ENCODE measurements around the gene LMX1A.

The LMX1A gene

DNA sequence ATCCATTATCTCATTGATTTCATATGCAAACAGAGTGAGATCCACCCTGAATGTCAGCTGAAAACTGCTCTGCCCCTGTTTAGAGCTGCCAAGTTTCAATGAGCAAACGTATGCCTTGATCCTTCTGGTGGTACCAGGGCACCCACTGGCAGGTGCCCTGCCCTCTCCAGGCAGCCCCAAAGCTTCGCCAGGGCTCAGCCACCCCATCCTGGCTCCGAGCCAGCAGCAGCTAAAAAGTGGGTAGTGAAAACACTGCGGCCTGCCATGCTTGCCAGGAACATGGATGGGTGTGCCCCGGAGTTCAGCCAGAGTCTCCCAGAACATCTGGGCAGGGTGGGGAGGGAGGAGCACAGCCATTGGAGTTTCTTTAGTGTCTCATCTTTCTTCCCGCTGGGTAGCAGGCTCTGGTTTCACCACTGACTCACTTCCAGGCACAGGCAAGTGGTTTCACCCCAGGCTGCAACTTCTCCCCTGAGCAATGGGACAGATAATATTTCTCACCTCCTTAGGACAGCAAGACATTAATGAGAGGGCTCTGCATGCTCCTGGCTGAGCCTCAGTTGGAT, 8.1 kb upstream of the LMX1A start:
- TF ChIP-seq POLR2A (IDR thresholded peaks at IDR 0.05; ENCODE audit: extremely low read depth, insufficient read length) (no peak), MYC (IDR thresholded peaks at IDR 0.05; ENCODE audit: low read depth, low read length) (no peak)
- TF ChIP-seq, protein P1, sequence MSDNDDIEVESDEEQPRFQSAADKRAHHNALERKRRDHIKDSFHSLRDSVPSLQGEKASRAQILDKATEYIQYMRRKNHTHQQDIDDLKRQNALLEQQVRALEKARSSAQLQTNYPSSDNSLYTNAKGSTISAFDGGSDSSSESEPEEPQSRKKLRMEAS (IDR thresholded peaks at IDR 0.05; ENCODE audit: low read depth, low read length), result no peak
- TF ChIP-seq, protein P2, sequence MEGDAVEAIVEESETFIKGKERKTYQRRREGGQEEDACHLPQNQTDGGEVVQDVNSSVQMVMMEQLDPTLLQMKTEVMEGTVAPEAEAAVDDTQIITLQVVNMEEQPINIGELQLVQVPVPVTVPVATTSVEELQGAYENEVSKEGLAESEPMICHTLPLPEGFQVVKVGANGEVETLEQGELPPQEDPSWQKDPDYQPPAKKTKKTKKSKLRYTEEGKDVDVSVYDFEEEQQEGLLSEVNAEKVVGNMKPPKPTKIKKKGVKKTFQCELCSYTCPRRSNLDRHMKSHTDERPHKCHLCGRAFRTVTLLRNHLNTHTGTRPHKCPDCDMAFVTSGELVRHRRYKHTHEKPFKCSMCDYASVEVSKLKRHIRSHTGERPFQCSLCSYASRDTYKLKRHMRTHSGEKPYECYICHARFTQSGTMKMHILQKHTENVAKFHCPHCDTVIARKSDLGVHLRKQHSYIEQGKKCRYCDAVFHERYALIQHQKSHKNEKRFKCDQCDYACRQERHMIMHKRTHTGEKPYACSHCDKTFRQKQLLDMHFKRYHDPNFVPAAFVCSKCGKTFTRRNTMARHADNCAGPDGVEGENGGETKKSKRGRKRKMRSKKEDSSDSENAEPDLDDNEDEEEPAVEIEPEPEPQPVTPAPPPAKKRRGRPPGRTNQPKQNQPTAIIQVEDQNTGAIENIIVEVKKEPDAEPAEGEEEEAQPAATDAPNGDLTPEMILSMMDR (IDR thresholded peaks at IDR 0.05; ENCODE audit: low read depth, low read length), result no peak
- H3K4me3 ChIP-seq (ENCODE audit: low read depth, low read length), result no peak overlapping the region
- DNase-seq (ENCODE audit: low read depth), result no peak

DNA sequence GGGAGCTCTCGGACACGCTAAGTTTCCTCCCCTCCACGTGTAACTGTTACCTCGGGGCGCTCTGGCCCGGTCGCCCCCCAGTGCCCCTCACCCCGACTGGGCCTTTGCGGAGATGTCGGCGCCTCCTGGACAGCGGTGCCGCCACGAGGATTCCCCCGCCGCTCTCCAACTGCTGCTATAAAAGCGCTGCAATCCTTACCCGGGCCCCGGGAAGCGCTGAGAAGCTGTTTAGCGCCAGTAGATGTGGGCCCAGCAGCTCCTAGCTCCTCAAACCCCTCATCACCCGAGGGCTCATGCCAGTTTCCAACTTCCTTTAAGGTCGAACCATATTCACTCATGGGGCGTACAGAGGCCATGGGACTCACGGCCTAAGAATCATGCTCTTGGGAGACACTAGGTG, 361 bp upstream of the LMX1A start:
- TF ChIP-seq, protein P2 (IDR thresholded peaks at IDR 0.05; ENCODE audit: low read depth, low read length), result no peak
- TF ChIP-seq POLR2A (IDR thresholded peaks at IDR 0.05; ENCODE audit: extremely low read depth, insufficient read length), result no peak
- DNase-seq (ENCODE audit: low read depth), result no peak
- no peak overlapping the region for H3K4me3 ChIP-seq (ENCODE audit: low read depth, low read length)

DNA sequence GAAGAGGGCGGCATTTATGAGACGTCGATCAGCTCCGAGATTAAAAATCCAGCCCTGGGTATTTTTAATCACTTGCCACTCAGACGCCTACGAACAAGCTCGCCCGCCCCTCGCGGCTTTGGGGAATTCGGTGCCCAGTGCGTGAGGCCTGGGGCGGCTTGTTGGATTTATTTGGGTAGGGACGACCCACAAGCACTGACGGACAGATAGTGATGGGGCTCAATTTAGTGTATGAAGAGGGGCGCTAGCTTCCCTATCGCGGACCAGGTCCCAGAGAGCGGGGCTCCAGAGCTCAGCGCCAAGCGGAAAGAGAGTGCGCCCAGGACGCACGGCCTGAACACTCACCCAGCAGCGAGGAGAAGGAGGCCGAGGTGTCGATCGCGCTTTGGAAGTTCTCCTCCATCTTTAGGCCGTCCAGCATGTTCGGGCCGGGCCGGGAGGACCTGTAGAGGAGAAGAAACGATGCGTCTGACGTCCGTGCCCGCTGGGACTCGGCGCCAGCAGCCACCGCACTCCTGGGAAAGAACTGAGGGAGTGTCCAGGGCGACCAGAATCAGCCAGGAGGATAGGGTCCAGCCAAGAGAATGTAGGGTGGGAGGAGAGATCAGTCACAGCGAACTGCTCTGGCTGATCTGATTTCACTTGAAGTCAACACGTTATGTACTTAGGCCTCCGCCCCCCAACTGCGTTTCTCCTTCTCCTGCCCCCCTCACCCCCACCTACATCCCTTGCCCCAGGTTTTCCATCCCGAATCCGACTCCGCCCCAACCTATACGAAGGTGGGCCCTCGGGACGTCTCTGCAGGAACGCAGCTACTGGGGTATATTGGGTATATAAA, 1.2 kb downstream of the LMX1A start:
- no peak for DNase-seq (ENCODE audit: low read depth)
- TF ChIP-seq, protein P2 (IDR thresholded peaks at IDR 0.05; ENCODE audit: low read depth, low read length), result no peak
- TF ChIP-seq MYC (IDR thresholded peaks at IDR 0.05; ENCODE audit: low read depth, low read length), result no peak
- TF ChIP-seq, protein P1 (IDR thresholded peaks at IDR 0.05; ENCODE audit: low read depth, low read length), result no peak
- TF ChIP-seq POLR2A (IDR thresholded peaks at IDR 0.05; ENCODE audit: extremely low read depth, insufficient read length), result no peak
- H3K4me3 ChIP-seq (ENCODE audit: low read depth, low read length), result no peak overlapping the region

DNA sequence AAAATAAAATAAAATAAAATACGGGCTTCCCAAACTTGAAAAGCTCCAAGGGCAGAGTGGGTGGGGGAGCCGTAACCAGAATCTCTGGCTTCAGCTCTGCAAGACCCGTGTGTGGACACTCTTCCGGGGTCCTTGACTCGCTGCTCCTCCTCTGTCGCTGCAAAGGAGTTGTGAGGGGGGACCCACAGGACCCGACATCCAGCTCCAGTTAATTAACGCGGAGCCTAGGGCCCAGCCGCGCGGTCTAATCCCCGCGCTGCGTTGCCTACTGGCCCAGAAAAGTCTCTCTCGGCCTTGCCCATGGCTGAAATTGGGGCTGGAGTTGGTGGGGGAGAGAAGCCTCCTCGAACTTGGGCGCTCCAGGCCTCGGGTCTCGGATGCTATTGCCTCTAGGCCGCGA, 1.8 kb downstream of the LMX1A start:
- H3K4me3 ChIP-seq (ENCODE audit: low read depth, low read length), result no peak overlapping the region
- TF ChIP-seq POLR2A (IDR thresholded peaks at IDR 0.05; ENCODE audit: extremely low read depth, insufficient read length), result no peak
- TF ChIP-seq, protein P1 (IDR thresholded peaks at IDR 0.05; ENCODE audit: low read depth, low read length), result no peak
- no peak for TF ChIP-seq MYC (IDR thresholded peaks at IDR 0.05; ENCODE audit: low read depth, low read length)
- TF ChIP-seq, protein P2 (IDR thresholded peaks at IDR 0.05; ENCODE audit: low read depth, low read length), result no peak
- no peak for DNase-seq (ENCODE audit: low read depth)

DNA sequence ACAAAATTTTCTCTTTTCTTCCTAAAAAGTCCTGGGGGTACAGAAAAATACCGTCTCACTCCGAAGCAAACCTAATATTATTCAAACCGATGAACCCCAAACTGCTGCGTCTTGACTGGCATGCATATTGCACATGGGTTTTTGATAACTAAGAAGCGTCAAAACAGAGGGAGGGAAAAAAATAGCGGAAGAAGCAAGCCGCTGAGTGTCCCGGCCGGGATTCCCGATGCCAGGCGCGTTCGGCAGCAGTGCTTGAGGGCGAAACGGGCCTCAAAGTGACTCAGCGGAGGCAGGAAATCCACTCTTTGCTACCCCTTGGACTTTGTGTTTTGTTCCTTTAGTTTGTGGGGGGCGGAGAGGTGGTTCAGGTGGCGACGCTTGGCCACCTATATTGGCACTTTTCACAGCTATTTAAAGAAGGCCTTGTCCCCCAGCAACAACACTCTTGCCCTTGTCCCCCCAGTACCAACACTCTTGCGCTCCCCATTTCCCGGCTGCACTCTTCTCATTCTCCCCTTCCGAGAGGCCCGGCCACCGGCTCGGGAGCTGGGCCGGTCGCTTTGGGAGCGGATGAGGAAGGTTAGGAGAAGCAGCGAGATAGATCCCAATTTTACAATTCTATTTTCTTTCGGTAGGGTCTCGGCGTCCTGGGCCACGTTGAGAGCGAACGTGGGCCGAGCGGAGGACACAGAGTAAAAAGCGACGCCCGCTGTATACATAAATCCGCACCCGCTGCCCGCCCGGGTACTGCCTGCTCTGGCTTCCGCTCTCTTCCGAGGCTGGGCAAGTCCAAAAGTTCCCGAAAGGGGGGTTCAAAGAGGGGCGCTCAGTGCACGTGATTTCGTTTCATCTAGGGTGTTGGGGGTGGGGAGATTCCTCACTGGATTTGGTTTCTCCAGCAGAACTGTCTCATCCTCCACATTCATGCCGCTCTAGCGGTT, 2.5 kb downstream of the LMX1A start:
- DNase-seq (ENCODE audit: low read depth), result no peak
- no peak overlapping the region for H3K4me3 ChIP-seq (ENCODE audit: low read depth, low read length)
- no peak for TF ChIP-seq MYC (IDR thresholded peaks at IDR 0.05; ENCODE audit: low read depth, low read length)
- no peak for TF ChIP-seq POLR2A (IDR thresholded peaks at IDR 0.05; ENCODE audit: extremely low read depth, insufficient read length)
- TF ChIP-seq, protein P1 (IDR thresholded peaks at IDR 0.05; ENCODE audit: low read depth, low read length), result no peak
- TF ChIP-seq, protein P2 (IDR thresholded peaks at IDR 0.05; ENCODE audit: low read depth, low read length), result no peak

Measured in NB4 (cell line).